Stimulated activated CD4-positive, alpha-beta T cell treated with anti-CD3 and anti-CD28 coated beads, TNF-alpha, amount 100 ng/mL, for 24 hours (primary cell): ENCODE measurements around the gene USP17L17.
"Not testable (repeated sequence)": the region's sequence is repeated elsewhere in the genome, so short reads cannot be mapped to it uniquely, and the experiment has no call there.

Source experiments
- DNase-seq, 3 experiments: peaks; one replicate each; pipeline ENCODE4 v3.0.0-alpha.2; 2020; ENCODE audit warnings: low read depth in 3 of 3

The USP17L17 gene, protein sequence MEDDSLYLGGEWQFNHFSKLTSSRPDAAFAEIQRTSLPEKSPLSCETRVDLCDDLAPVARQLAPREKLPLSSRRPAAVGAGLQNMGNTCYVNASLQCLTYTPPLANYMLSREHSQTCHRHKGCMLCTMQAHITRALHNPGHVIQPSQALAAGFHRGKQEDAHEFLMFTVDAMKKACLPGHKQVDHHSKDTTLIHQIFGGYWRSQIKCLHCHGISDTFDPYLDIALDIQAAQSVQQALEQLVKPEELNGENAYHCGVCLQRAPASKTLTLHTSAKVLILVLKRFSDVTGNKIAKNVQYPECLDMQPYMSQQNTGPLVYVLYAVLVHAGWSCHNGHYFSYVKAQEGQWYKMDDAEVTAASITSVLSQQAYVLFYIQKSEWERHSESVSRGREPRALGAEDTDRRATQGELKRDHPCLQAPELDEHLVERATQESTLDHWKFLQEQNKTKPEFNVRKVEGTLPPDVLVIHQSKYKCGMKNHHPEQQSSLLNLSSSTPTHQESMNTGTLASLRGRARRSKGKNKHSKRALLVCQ

GRCh38 chr4:9243579-9243978, at the start of gene USP17L17:
Gene USP17L17, plus strand, starts transcription at chr4:9243879. Its CDS starts 0 bp downstream, at chr4:9243879.
- not testable (repeated sequence) for DNase-seq

- DNase-seq, result not testable (repeated sequence)
Measured at GRCh38 chr4:9210357-9210756, 33.3 kb upstream of the USP17L17 start, which contains the start of gene USP17L10. Gene USP17L10, plus strand, starts transcription at chr4:9210657. Its CDS starts 0 bp downstream, at chr4:9210657.

DNA sequence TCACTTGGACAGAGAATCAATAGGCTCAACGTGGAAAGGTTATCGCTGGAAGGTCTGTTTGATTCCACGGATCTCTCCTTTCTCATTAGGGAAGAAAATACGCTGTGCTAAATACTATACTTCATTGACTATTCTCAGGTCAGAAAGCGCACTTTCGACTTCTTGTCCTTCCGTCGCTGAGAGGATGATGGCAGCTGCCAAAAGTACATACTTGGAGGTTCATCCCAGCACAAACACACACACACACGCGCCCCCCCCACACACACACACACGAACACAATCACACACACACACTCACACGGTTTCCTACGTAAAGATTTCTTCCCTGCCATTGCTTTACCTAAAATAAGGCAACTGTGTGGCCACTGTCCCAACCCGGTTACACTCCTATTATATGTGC, 29.0 kb upstream of the USP17L17 start:
- not testable (repeated sequence) for DNase-seq

DNA sequence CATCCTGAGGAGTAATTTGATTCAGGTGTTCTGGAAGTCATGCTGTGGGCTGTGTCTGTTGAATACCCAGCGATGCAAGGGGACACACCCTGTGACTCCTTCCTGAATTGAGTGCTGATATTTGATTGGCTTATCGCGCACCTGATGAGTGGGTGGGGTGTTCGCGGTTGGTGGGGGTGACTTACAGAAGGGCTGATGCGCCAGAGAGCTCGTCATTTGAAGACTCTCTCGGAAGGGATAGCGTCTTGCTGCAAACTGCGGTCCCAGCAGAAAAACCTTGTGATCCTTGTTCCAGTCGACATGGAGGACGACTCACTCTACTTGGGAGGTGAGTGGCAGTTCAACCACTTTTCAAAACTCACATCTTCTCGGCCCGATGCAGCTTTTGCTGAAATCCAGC, 28.6 kb upstream of the USP17L17 start, which contains the start of gene USP17L11:
TSS of gene USP17L11 (plus strand) at position 301 of the 400 bp plus-strand sequence. CDS start at position 301, 0 bp downstream.
- DNase-seq, result not testable (repeated sequence)

GRCh38 chr4:9219852-9220251, 23.8 kb upstream of the USP17L17 start, which contains the start of gene USP17L12:
Gene USP17L12, plus strand, starts transcription at chr4:9220152. Its CDS starts 0 bp downstream, at chr4:9220152.
- DNase-seq, result not testable (repeated sequence)

GRCh38 chr4:9224596-9224995, 19.1 kb upstream of the USP17L17 start, which contains the start of gene USP17L13:
Gene USP17L13, plus strand, starts transcription at chr4:9224896. Its CDS starts 0 bp downstream, at chr4:9224896.
- not testable (repeated sequence) for DNase-seq

DNA sequence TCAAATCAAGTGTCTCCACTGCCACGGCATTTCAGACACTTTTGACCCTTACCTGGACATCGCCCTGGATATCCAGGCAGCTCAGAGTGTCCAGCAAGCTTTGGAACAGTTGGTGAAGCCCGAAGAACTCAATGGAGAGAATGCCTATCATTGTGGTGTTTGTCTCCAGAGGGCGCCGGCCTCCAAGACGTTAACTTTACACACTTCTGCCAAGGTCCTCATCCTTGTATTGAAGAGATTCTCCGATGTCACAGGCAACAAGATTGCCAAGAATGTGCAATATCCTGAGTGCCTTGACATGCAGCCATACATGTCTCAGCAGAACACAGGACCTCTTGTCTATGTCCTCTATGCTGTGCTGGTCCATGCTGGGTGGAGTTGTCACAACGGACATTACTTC, 13.4 kb upstream of the USP17L17 start:
- not testable (repeated sequence) for DNase-seq

DNA sequence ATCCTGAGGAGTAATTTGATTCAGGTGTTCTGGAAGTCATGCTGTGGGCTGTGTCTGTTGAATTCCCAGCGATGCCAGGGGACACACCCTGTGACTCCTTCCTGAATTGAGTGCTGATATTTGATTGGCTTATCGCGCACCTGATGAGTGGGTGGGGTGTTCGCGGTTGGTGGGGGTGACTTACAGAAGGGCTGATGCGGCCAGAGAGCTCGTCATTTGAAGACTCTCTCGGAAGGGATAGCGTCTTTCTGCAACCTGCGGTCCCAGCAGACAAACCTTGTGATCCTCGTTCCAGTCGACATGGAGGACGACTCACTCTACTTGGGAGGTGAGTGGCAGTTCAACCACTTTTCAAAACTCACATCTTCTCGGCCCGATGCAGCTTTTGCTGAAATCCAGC, 9.6 kb upstream of the USP17L17 start, which contains the start of gene USP17L15:
TSS of gene USP17L15 (plus strand) at position 301 of the 400 bp plus-strand sequence. CDS start at position 301, 0 bp downstream.
- DNase-seq, result not testable (repeated sequence)

DNA sequence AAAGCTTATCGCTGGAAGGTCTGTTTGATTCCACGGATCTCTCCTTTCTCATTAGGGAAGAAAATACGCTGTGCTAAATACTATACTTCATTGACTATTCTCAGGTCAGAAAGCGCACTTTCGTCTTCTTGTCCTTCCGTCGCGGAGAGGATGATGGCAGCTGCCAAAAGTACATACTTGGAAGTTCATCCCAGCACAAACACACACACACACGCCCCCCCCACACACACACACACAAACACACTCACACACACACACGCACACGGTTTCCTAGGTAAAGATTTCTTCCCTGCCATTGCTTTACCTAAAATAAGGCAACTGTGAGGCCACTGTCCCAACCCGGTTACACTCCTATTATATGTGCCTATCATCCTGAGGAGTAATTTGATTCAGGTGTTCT, 5.2 kb upstream of the USP17L17 start:
- not testable (repeated sequence) for DNase-seq

GRCh38 chr4:9247953-9248680, 4.4 kb downstream of the USP17L17 start, which contains the start of gene USP17L18:
Gene USP17L18, plus strand, starts transcription at chr4:9248630. Its CDS starts 0 bp downstream, at chr4:9248630.
- not testable (repeated sequence) for DNase-seq

GRCh38 chr4:9253078-9253477, 9.4 kb downstream of the USP17L17 start, which contains the start of gene USP17L19:
Gene USP17L19, plus strand, starts transcription at chr4:9253378. Its CDS starts 0 bp downstream, at chr4:9253378.
- DNase-seq, result not testable (repeated sequence)

DNA sequence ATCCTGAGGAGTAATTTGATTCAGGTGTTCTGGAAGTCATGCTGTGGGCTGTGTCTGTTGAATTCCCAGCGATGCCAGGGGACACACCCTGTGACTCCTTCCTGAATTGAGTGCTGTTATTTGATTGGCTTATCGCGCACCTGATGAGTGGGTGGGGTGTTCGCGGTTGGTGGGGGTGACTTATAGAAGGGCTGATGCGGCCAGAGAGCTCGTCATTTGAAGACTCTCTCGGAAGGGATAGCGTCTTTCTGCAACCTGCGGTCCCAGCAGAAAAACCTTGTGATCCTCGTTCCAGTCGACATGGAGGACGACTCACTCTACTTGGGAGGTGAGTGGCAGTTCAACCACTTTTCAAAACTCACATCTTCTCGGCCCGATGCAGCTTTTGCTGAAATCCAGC, 14.1 kb downstream of the USP17L17 start, which contains the start of gene USP17L20:
TSS of gene USP17L20 (plus strand) at position 301 of the 400 bp plus-strand sequence. CDS start at position 301, 0 bp downstream.
- not testable (repeated sequence) for DNase-seq

GRCh38 chr4:9262572-9262971, 18.9 kb downstream of the USP17L17 start, which contains the start of gene USP17L21:
Gene USP17L21, plus strand, starts transcription at chr4:9262872. Its CDS starts 0 bp downstream, at chr4:9262872.
- not testable (repeated sequence) for DNase-seq

DNA sequence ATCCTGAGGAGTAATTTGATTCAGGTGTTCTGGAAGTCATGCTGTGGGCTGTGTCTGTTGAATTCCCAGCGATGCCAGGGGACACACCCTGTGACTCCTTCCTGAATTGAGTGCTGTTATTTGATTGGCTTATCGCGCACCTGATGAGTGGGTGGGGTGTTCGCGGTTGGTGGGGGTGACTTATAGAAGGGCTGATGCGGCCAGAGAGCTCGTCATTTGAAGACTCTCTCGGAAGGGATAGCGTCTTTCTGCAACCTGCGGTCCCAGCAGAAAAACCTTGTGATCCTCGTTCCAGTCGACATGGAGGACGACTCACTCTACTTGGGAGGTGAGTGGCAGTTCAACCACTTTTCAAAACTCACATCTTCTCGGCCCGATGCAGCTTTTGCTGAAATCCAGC, 23.6 kb downstream of the USP17L17 start, which contains the start of gene USP17L22:
TSS of gene USP17L22 (plus strand) at position 301 of the 400 bp plus-strand sequence. CDS start at position 301, 0 bp downstream.
- not testable (repeated sequence) for DNase-seq

DNA sequence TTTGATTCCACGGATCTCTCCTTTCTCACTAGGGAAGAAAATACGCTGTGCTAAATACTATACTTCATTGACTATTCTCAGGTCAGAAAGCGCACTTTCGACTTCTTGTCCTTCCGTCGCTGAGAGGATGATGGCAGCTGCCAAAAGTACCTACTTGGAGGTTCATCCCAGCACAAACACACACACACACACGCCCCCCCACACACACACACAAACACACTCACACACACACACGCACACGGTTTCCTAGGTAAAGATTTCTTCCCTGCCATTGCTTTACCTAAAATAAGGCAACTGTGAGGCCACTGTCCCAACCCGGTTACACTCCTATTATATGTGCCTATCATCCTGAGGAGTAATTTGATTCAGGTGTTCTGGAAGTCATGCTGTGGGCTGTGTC, 28.0 kb downstream of the USP17L17 start:
- DNase-seq, result peak in 1 of 3 experiments; percentile 1
